ENCODE measurements around the gene ATG10.

Gene ATG10

GRCh38 chr5:82154776-82155175, 183.0 kb downstream of the ATG10 start:
- no peak for DNase-seq (ENCODE audit: extremely low spot score)
- ChIA-PET CTCF (interaction anchor here (2.0 kb wide), 1 partner anchor 11 kb away, joined by 5 read pairs; no protein-coding TSS in a partner anchor), POLR2A (no interaction called here)
- no peak for TF ChIP-seq CTCF (IDR thresholded peaks at IDR 0.05; ENCODE audit: control extremely low read depth, extremely low read depth, low read depth, missing control alignments)

GRCh38 chr5:82155305-82155704, 183.5 kb downstream of the ATG10 start:
- CTCF ChIA-PET: interaction anchor here (2.0 kb wide), 1 partner anchor 10 kb away, joined by 5 read pairs; no protein-coding TSS in a partner anchor
- TF ChIP-seq CTCF (IDR thresholded peaks at IDR 0.05; ENCODE audit: control extremely low read depth, extremely low read depth, low read depth, missing control alignments): no peak
- no peak for DNase-seq (ENCODE audit: extremely low spot score)
- POLR2A ChIA-PET: no interaction called here

GRCh38 chr5:82156874-82157273, 185.1 kb downstream of the ATG10 start:
- CTCF ChIA-PET: interaction anchor here (0.9 to 1.8 kb wide), 4 partner anchors 9 to 58 kb away, joined by 3 to 7 read pairs (median 6); no protein-coding TSS in a partner anchor
- no peak for DNase-seq (ENCODE audit: extremely low spot score)
- POLR2A ChIA-PET: no interaction called here
- no peak for TF ChIP-seq CTCF (IDR thresholded peaks at IDR 0.05; ENCODE audit: control extremely low read depth, extremely low read depth, low read depth, missing control alignments)

GRCh38 chr5:82158755-82159413, 187.1 kb downstream of the ATG10 start:
- no peak for DNase-seq (ENCODE audit: extremely low spot score)
- TF ChIP-seq CTCF (IDR thresholded peaks at IDR 0.05; ENCODE audit: control extremely low read depth, extremely low read depth, low read depth, missing control alignments): no peak
- ChIA-PET POLR2A (no interaction called here), CTCF (interaction anchor here (1.8 kb wide), 1 partner anchor 9 kb away, joined by 7 read pairs; no protein-coding TSS in a partner anchor)

- POLR2A ChIA-PET: no interaction called here
- TF ChIP-seq CTCF (IDR thresholded peaks at IDR 0.05; ENCODE audit: control extremely low read depth, extremely low read depth, low read depth, missing control alignments): no peak
- CTCF ChIA-PET: interaction anchor here (0.8 to 1.3 kb wide), 5 partner anchors 8 to 710 kb away, joined by 3 to 5 read pairs (median 3); no protein-coding TSS in a partner anchor
- no peak for DNase-seq (ENCODE audit: extremely low spot score)
These were observed 189.1 kb downstream of the ATG10 start for GRCh38 chr5:82160948-82161347.

- no peak for DNase-seq (ENCODE audit: extremely low spot score)
- no peak for TF ChIP-seq CTCF (IDR thresholded peaks at IDR 0.05; ENCODE audit: control extremely low read depth, extremely low read depth, low read depth, missing control alignments)
- ChIA-PET CTCF (interaction anchor here (1.3 kb wide), 1 partner anchor 9 kb away, joined by 5 read pairs; no protein-coding TSS in a partner anchor), POLR2A (no interaction called here)
These were observed 190.8 kb downstream of the ATG10 start for GRCh38 chr5:82162573-82162972.
